Ishikawa (cell line): ENCODE results near the gene ATP23.
A peak's percentile ranks its signal among the peaks of the same experiment; 100 is the strongest.

Experiments
- CEBPB ChIP-seq: IDR thresholded peaks from 2 replicates; pipeline ENCODE4 v1.6.1; 2012
- CREB1 ChIP-seq: IDR thresholded peaks from 2 replicates; pipeline ENCODE4 v1.6.1; 2012; ENCODE audit warnings: low read depth
- EGR1 ChIP-seq: IDR thresholded peaks from 2 replicates; pipeline ENCODE4 v1.6.1; 2012
- EP300 ChIP-seq: IDR thresholded peaks from 2 replicates; pipeline ENCODE4 v1.6.1; 2012; ENCODE audit warnings: borderline replicate concordance
- FOXM1 ChIP-seq: IDR thresholded peaks from 2 replicates; pipeline ENCODE4 v1.6.1; 2012; ENCODE audit warnings: low read depth, borderline replicate concordance
- NFIC ChIP-seq: IDR thresholded peaks from 2 replicates; pipeline ENCODE4 v1.6.1; 2012
- RAD21 ChIP-seq: IDR thresholded peaks from 2 replicates; pipeline ENCODE4 v1.6.1; 2012; ENCODE audit warnings: low read depth
- TAF1 ChIP-seq: IDR thresholded peaks from 2 replicates; pipeline ENCODE4 v1.6.1; 2012; ENCODE audit warnings: low read depth, mild to moderate bottlenecking
- TCF12 ChIP-seq: IDR thresholded peaks from 2 replicates; pipeline ENCODE4 v1.6.1; 2012; ENCODE audit warnings: low read depth
- TEAD4 ChIP-seq: IDR thresholded peaks from 2 replicates; pipeline ENCODE4 v1.6.1; 2012
- YY1 ChIP-seq: IDR thresholded peaks from 2 replicates; pipeline ENCODE4 v1.6.1; 2012; ENCODE audit warnings: low read depth
- ZBTB7A ChIP-seq: IDR thresholded peaks from 2 replicates; pipeline ENCODE4 v1.6.1; 2012; ENCODE audit warnings: low read depth
- TF ChIP-seq, protein P1 (sequence below): IDR thresholded peaks from 2 replicates; pipeline ENCODE4 v1.6.1; 2012
- TF ChIP-seq, protein P2 (sequence below): IDR thresholded peaks from 2 replicates; pipeline ENCODE4 v1.6.1; 2012; ENCODE audit warnings: low read depth, mild to moderate bottlenecking
- TF ChIP-seq, protein P3 (sequence below): IDR thresholded peaks from 2 replicates; pipeline ENCODE4 v1.6.1; 2012

Gene ATP23

DNA sequence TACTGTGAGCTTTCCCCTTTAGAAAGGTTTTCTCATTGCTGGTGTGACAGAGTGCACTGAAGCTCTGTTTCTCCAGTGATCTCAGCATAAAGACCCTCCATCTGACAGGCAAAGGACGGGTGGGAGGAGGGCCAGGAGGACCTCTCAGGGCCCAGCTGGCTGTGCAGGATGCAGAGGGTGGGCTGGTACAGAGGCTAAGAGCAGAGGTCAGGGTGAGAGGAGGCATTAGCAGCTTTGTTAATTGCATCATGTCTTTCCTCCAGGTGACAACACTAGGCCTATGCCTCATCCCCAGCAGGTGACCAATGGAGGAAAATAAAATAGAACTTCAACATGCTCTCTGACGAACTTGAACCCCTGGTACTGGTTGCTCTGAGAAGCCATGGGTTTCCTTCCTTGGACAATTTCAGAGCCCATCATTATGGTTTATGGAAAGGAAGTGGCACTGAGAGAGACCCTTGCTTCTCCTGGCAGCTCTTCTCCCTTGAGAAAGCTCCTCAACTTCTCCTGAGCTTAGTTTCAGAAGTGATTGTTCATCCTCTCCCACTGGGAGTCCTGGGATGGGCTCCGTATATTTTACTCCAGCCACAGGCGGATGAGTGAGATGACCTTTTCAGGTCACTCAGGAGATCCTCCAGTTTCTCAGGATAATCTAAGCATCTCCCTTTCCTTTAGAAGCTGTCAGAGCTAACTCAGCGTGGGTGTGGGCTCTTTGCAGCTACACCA is 45.8 kb upstream of the ATP23 start:
- TF ChIP-seq, protein P1, sequence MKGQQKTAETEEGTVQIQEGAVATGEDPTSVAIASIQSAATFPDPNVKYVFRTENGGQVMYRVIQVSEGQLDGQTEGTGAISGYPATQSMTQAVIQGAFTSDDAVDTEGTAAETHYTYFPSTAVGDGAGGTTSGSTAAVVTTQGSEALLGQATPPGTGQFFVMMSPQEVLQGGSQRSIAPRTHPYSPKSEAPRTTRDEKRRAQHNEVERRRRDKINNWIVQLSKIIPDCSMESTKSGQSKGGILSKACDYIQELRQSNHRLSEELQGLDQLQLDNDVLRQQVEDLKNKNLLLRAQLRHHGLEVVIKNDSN = no peak
- TF ChIP-seq, protein P2, sequence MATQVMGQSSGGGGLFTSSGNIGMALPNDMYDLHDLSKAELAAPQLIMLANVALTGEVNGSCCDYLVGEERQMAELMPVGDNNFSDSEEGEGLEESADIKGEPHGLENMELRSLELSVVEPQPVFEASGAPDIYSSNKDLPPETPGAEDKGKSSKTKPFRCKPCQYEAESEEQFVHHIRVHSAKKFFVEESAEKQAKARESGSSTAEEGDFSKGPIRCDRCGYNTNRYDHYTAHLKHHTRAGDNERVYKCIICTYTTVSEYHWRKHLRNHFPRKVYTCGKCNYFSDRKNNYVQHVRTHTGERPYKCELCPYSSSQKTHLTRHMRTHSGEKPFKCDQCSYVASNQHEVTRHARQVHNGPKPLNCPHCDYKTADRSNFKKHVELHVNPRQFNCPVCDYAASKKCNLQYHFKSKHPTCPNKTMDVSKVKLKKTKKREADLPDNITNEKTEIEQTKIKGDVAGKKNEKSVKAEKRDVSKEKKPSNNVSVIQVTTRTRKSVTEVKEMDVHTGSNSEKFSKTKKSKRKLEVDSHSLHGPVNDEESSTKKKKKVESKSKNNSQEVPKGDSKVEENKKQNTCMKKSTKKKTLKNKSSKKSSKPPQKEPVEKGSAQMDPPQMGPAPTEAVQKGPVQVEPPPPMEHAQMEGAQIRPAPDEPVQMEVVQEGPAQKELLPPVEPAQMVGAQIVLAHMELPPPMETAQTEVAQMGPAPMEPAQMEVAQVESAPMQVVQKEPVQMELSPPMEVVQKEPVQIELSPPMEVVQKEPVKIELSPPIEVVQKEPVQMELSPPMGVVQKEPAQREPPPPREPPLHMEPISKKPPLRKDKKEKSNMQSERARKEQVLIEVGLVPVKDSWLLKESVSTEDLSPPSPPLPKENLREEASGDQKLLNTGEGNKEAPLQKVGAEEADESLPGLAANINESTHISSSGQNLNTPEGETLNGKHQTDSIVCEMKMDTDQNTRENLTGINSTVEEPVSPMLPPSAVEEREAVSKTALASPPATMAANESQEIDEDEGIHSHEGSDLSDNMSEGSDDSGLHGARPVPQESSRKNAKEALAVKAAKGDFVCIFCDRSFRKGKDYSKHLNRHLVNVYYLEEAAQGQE = no peak
- TF ChIP-seq EP300 (no peak), NFIC (no peak), TEAD4 (no peak), TAF1 (no peak), YY1 (no peak), FOXM1 (no peak)

DNA sequence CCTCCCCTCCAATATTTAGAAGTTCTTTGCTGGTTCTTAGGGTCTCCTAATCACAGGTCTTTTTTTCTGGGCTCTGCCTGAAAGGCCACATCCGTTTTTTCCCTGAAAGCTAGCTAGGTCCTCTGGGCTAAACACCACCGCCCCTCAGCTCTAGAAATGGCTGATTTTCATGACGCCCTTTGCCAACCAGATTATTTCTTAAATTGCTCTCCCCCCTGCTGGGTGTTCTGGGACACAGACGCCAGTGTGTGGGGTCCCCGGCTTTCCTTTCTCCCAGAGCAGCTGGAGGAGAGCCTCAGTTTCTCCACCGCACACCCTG is 45.3 kb upstream of the ATP23 start:
- TF ChIP-seq TAF1 (no peak; the same call in 1 of the 2 replicates), CREB1 (no peak), EP300 (no peak)
- TF ChIP-seq, protein P2 = no peak
- TF ChIP-seq, protein P3, sequence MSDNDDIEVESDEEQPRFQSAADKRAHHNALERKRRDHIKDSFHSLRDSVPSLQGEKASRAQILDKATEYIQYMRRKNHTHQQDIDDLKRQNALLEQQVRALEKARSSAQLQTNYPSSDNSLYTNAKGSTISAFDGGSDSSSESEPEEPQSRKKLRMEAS = no peak

DNA sequence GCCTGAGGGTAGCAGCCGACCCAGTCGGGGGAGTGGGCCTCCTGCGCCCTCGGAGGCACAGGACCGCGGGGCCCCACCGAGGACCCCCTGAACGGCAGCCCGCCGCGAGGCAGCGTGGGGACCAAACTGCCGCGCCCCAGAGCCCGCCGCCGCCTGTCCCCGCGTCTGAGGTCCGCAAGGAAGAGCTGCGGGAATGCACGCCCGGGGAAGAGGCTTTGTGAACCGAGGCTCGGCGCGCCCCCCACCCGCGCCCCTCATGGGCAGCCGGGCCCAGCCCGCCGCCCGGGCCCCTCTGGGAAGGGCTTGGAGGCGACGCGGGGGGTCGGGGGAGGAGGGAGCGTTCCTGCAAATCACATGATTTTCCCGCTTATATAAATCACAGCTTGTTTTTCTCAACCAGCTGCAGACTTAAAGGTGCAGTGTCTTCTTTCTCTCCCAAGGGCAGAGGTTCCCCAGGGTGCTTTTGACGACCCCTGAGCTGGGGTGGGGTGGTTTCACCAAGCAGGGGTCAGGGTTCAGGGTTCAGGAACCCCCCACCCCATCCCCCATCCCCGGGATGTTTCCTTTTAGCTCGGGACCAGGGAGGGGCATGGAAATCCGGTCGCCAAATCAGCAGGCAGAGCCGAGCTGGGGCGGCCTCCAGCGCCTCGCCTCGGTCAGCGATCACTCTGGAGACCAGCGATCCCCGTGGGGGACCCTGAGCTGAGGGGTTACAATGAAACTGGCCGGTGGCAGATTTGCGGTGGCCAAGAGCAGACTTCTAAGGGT is 44.7 kb upstream of the ATP23 start:
- TF ChIP-seq YY1 (no peak), RAD21 (peak; percentile 64), TEAD4 (no peak), EP300 (0 out of 2 replicates have a peak, but pooled peaks have one; percentile 13), TCF12 (0 out of 2 replicates have a peak, but pooled peaks have one; percentile 18), TAF1 (peak; percentile 56), EGR1 (no peak), ZBTB7A (peak; percentile 97), CEBPB (no peak), NFIC (no peak), CREB1 (no peak), FOXM1 (no peak)
- TF ChIP-seq, protein P3 = no peak; the same call in 1 of the 2 replicates
- TF ChIP-seq, protein P2 = no peak
- TF ChIP-seq, protein P1 = peak; percentile 87

DNA sequence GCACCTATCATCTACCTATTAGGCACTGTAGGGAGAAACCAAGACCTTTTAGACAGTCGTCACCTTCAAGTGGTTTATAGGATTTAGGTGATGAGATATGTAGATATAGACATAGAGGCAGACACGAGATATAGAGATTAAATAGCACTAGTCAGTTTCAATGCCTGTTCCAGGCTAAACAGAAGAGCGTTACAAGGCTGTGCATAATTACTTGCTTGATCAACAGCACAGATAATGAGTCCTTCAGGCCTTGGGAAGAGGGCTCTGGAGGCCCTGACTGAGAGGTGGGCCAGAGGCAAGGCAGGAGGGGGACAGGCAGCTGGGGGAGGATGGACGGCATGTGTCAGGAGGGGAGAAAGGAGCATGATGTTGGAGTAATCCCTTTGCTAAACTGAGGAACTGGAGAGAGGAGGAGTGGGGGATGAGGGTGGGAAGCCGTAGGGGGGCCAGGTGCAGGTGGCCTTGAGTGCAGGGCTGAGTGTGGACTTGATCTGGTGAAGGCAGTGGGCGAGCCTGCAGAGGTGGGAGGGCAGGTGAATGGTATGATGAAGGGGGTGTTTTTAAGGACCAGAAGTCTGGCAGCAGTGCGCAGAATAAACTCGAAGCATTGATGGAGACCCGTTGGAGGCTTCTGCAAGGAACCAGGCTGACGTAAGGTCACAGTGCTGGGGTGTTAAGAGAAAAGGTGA is 43.9 kb upstream of the ATP23 start:
- TF ChIP-seq TCF12 (no peak), FOXM1 (no peak), CREB1 (no peak), RAD21 (no peak), EGR1 (no peak), ZBTB7A (no peak)
- TF ChIP-seq, protein P2 = no peak
- TF ChIP-seq, protein P3 = no peak
